PC-3 (cell line): ENCODE data around the gene CLDN34.

Source experiments
- EZH2 ChIP-seq: fragments of 300-600 bp; sonication (generic); IDR thresholded peaks from one replicate; pipeline ENCODE4 v1.6.1; 2017; ENCODE audit warnings: antibody characterized with exemption, mild to moderate bottlenecking, low read length; ENCODE audit not compliant: unreplicated experiment
- TF ChIP-seq, protein P1 (sequence below): fragments of 300-600 bp; sonication (generic); conservative IDR thresholded peaks from 2 replicates; pipeline ENCODE4 v1.5.1; 2017; ENCODE audit warnings: antibody characterized with exemption, low read depth, mild to moderate bottlenecking, low read length

DNA sequence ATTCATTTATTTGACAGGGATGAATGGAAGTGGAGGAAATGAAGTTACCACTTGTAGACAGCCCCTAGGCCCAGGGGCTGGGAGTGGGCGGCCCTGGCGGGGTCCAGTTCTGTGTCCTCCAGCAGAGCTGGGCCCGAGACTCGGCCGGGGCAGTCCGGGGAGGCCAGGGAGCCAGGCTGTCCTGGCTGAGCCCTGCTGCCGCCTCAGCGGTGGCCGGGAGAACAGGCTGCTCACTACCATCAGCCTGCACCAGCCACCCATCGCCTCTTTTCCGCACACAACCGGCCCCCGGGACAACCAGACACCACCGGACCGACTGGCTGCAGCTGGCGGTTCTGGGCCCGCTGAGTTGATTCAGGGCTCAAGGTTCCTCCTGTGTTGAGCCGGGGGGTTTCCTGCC, 25.6 kb downstream of the CLDN34 start:
- TF ChIP-seq, protein P1, sequence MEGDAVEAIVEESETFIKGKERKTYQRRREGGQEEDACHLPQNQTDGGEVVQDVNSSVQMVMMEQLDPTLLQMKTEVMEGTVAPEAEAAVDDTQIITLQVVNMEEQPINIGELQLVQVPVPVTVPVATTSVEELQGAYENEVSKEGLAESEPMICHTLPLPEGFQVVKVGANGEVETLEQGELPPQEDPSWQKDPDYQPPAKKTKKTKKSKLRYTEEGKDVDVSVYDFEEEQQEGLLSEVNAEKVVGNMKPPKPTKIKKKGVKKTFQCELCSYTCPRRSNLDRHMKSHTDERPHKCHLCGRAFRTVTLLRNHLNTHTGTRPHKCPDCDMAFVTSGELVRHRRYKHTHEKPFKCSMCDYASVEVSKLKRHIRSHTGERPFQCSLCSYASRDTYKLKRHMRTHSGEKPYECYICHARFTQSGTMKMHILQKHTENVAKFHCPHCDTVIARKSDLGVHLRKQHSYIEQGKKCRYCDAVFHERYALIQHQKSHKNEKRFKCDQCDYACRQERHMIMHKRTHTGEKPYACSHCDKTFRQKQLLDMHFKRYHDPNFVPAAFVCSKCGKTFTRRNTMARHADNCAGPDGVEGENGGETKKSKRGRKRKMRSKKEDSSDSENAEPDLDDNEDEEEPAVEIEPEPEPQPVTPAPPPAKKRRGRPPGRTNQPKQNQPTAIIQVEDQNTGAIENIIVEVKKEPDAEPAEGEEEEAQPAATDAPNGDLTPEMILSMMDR, result no peak
- no peak for TF ChIP-seq EZH2
